IMR-90 (cell line): Measurements from ENCODE around the gene CXADR. TPM values are rescaled to one million over a fixed set of nuclear protein-coding genes. Genes with fewer than 3 reads are reported as not detected.
A peak's percentile ranks its signal among the peaks of the same experiment; 100 is the strongest.

ENCODE experiments used
- ATAC-seq: fragments of 200-7000 bp; cut with Tn5 transposase; 2 replicates; pipeline ENCODE4 v1.9.1; 2020; ENCODE audit warnings: low read depth, mild to moderate bottlenecking, moderate library complexity
- BruUV-seq: library from RNA; stranded (reverse); fragments of 400-500 nt; replicated peaks from 2 replicates; lab custom pipeline; 2021; lab: Mats Ljungman, UMichigan
- CTCF ChIA-PET: fragments of 300-600 bp; formaldehyde crosslinking; extraction: SDS; loops from one replicate; lab custom pipeline; 2021; ENCODE audit warnings: antibody characterized with exemption; lab: Yijun Ruan, JAX
- POLR2A ChIA-PET: fragments of 300-600 bp; sonication (Branson Sonifier 250); formaldehyde crosslinking; loops from one replicate; lab custom pipeline; 2022; ENCODE audit warnings: antibody characterized with exemption; ENCODE audit not compliant: unreplicated experiment; lab: Charles Lee
- DNase-seq: peaks from one replicate; pipeline ENCODE4 v3.0.0; 2013
- H2AFZ ChIP-seq: replicated peaks from 2 replicates; pipeline ENCODE3; 2013; ENCODE audit warnings: low read length, mild to moderate bottlenecking; ENCODE audit not compliant: poor library complexity
- H2AK5ac ChIP-seq: 2 replicates; pipeline ENCODE4 v1.6.1; 2013; ENCODE audit warnings: low read depth, low read length, inconsistent platforms
- H2AK9ac ChIP-seq: replicated peaks from 2 replicates; pipeline ENCODE3; 2013; ENCODE audit warnings: mild to moderate bottlenecking, low read depth, low read length, moderate library complexity; ENCODE audit not compliant: poor library complexity
- H2BK120ac ChIP-seq: 2 replicates; pipeline ENCODE4 v1.6.1; 2013; ENCODE audit warnings: low read depth, low read length, inconsistent platforms
- H2BK15ac ChIP-seq: 3 replicates; pipeline ENCODE4 v1.6.1; 2013; ENCODE audit warnings: low read depth, low read length, inconsistent platforms
- H2BK20ac ChIP-seq: 2 replicates; pipeline ENCODE4 v1.6.1; 2013; ENCODE audit warnings: low read depth, mild to moderate bottlenecking, inconsistent platforms, low read length, moderate library complexity
- H2BK5ac ChIP-seq: 2 replicates; pipeline ENCODE4 v1.6.1; 2013; ENCODE audit warnings: mild to moderate bottlenecking, low read depth, low read length, inconsistent platforms; ENCODE audit not compliant: poor library complexity, severe bottlenecking
- H3K14ac ChIP-seq: replicated peaks from 2 replicates; pipeline ENCODE4 v1.6.1; 2013; ENCODE audit warnings: low read depth, low read length, inconsistent platforms
- H3K18ac ChIP-seq: 2 replicates; pipeline ENCODE4 v1.6.1; 2013; ENCODE audit warnings: low read depth, low read length, control low read depth
- H3K23ac ChIP-seq: 2 replicates; pipeline ENCODE4 v1.6.1; 2013; ENCODE audit warnings: low read depth, low read length, inconsistent platforms
- H3K27ac ChIP-seq: 2 replicates; pipeline ENCODE4 v1.5.1; 2013; ENCODE audit warnings: mild to moderate bottlenecking, control low read depth, low read length; ENCODE audit not compliant: insufficient read depth
- H3K27me3 ChIP-seq: 2 replicates; pipeline ENCODE4 v1.6.1; 2013; ENCODE audit warnings: low read length; ENCODE audit not compliant: control insufficient read depth, insufficient read depth
- H3K36me3 ChIP-seq: 2 replicates; pipeline ENCODE4 v1.6.1; 2013; ENCODE audit warnings: low read length, mixed read lengths; ENCODE audit not compliant: control insufficient read depth, insufficient read depth
- H3K4ac ChIP-seq: 2 replicates; pipeline ENCODE4 v1.6.1; 2013; ENCODE audit warnings: low read depth, low read length, inconsistent platforms
- H3K4me1 ChIP-seq: 2 replicates; pipeline ENCODE4 v1.6.1; 2013; ENCODE audit warnings: low read length, mixed read lengths; ENCODE audit not compliant: control insufficient read depth, insufficient read depth
- H3K4me2 ChIP-seq: 2 replicates; pipeline ENCODE4 v1.6.1; 2013; ENCODE audit warnings: low read depth, mild to moderate bottlenecking, control low read depth, low read length, moderate library complexity
- H3K4me3 ChIP-seq: 2 replicates; pipeline ENCODE4 v1.5.1; 2013; ENCODE audit warnings: low read depth, mild to moderate bottlenecking, control low read depth, low read length, moderate library complexity; ENCODE audit not compliant: insufficient read depth
- H3K56ac ChIP-seq: 2 replicates; pipeline ENCODE4 v1.6.1; 2013; ENCODE audit warnings: low read length, inconsistent platforms; ENCODE audit not compliant: insufficient read depth; ENCODE audit errors: extremely low read depth
- H3K79me1 ChIP-seq, 2 experiments: 2 replicates each; pipeline ENCODE4 v1.6.1; 2013; ENCODE audit warnings: low read length in 2 of 2, inconsistent platforms in 1 of 2, low read depth in 1 of 2
- H3K9ac ChIP-seq: 2 replicates; pipeline ENCODE4 v1.6.1; 2013; ENCODE audit warnings: low read depth, low read length, control low read depth
- H3K9me1 ChIP-seq: 2 replicates; pipeline ENCODE4 v1.6.1; 2013; ENCODE audit warnings: low read length, inconsistent platforms; ENCODE audit not compliant: insufficient read depth
- H3K9me3 ChIP-seq: 2 replicates; pipeline ENCODE4 v1.6.1; 2013; ENCODE audit warnings: low read length; ENCODE audit not compliant: control insufficient read depth, insufficient read depth
- H4K20me1 ChIP-seq: 2 replicates; pipeline ENCODE4 v1.6.1; 2013; ENCODE audit warnings: low read length, inconsistent platforms; ENCODE audit not compliant: insufficient read depth
- H4K5ac ChIP-seq: 2 replicates; pipeline ENCODE4 v1.6.1; 2013; ENCODE audit warnings: mild to moderate bottlenecking, low read depth, low read length, control low read depth
- H4K8ac ChIP-seq, 2 experiments: 2 replicates each; pipeline ENCODE4 v1.6.1; 2013; ENCODE audit warnings: low read depth in 2 of 2, low read length in 2 of 2, control low read depth in 1 of 2, inconsistent platforms in 1 of 2
- H4K91ac ChIP-seq: 2 replicates; pipeline ENCODE4 v1.6.1; 2013; ENCODE audit warnings: low read depth, low read length, inconsistent platforms; ENCODE audit not compliant: insufficient read depth
- CHD1 ChIP-seq: IDR thresholded peaks from 2 replicates; pipeline ENCODE4 v1.6.1; 2012; ENCODE audit warnings: low read depth, low read length, improper control_type of control experiment
- MAFK ChIP-seq: IDR thresholded peaks from 2 replicates; pipeline ENCODE4 v1.6.1; 2012; ENCODE audit warnings: low read depth, low read length, improper control_type of control experiment
- MXI1 ChIP-seq: IDR thresholded peaks from 2 replicates; pipeline ENCODE4 v1.6.1; 2012; ENCODE audit warnings: low read depth, mild to moderate bottlenecking, low read length, moderate library complexity, borderline replicate concordance
- NFE2L2 ChIP-seq: fragments of 150-350 bp; IDR thresholded peaks from 2 replicates; pipeline ENCODE4 v1.6.1; 2016; ENCODE audit warnings: low read depth, mild to moderate bottlenecking, low read length
- POLR2A ChIP-seq: IDR thresholded peaks from 2 replicates; pipeline ENCODE4 v1.6.1; 2012; ENCODE audit warnings: mild to moderate bottlenecking, low read depth, low read length
- WGBS, 2 experiments: methylation state at CpG; one replicate each; pipeline versions ENCODE4 v1.1.5 to v1.1.7; 2013; ENCODE audit warnings: missing lambda C conversion rate in 2 of 2; ENCODE audit not compliant: insufficient read length in 1 of 2; ENCODE audit errors: extremely low coverage in 2 of 2; 5-methylcytosine and 5-hydroxymethylcytosine counted together
- dilution Hi-C: fragments of 300-500 bp; cut with HindIII; formaldehyde crosslinking; loops from one replicate; pipeline ENCODE4 v1.14.3; 2018; ENCODE audit warnings: low sequenced_read_pairs; ENCODE audit not compliant: unreplicated experiment
- in situ Hi-C: fragments of 300-500 bp; cut with MboI; formaldehyde crosslinking; loops from 3 replicates; pipeline ENCODE4 v1.14.3; 2019; ENCODE audit warnings: low sequenced_read_pairs, inconsistent platforms, mixed read lengths
- intact Hi-C: fragments of 100-400 bp; cut with micrococcal nuclease; formaldehyde crosslinking; loops from 2 replicates; pipeline ENCODE4 v1.10.0; 2022
- polyA plus RNA-seq, 3 experiments: library from polyadenylated mRNA; depleted of rRNA; stranded (reverse); fragments of >200 nt; gene quantifications; 2 replicates each; pipeline ENCODE4 v1.2.3, GENCODE V29; 2012; ENCODE audit warnings: low replicate concordance in 1 of 3
- total RNA-seq: library from RNA; depleted of rRNA; stranded (reverse); fragments of >200 nt; gene quantifications from 2 replicates; pipeline ENCODE4 v1.2.3, GENCODE V29; 2012

The CXADR gene
- total and polyA plus RNA-seq, 2 of the 4 experiments (the other 2 are of a cell fraction): 0.21 to 1.1 TPM

DNA sequence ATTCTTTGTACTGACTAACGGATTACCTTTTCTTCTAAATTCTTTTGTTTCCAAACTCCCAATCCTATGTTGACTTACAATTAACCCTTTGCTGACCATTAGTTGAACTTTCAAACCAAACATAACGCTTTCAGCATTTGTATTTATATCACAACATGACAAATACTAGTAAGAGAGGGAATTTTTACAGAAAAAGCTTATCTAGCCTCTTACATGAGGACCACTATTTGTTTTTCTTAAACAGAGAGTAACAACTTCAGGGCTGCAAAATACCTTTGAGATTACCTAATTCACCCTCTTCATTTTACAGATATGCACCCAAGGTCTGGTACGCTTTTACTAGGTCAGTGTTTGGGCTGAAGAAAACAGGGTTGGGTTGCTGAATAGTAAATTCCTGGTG is 45.0 kb upstream of the CXADR start:
- POLR2A ChIA-PET: no interaction called here
- dilution Hi-C loops (no loop called here), intact Hi-C loops (loop anchor here (10.0 kb wide), 1 partner anchor 137 kb away; no protein-coding TSS in a partner anchor), in situ Hi-C loops (loop anchor here (25.0 kb wide), 2 partner anchors 369 to 906 kb away; no protein-coding TSS in a partner anchor)
- no peak overlapping the region for H3K9ac ChIP-seq
- H2BK20ac ChIP-seq: no peak overlapping the region
- no peak overlapping the region for H3K23ac ChIP-seq
- H3K27ac ChIP-seq: no peak overlapping the region
- WGBS, 2 experiments: no CpG with 5 or more reads among the region's 3 CpGs
- TF ChIP-seq NFE2L2 (no peak), CHD1 (no peak), POLR2A (no peak), MXI1 (no peak), MAFK (no peak)
- H3K18ac ChIP-seq: no peak overlapping the region
- H3K4me3 ChIP-seq: no peak overlapping the region
- H2BK15ac ChIP-seq: no peak overlapping the region
- no peak overlapping the region for H2AK5ac ChIP-seq
- H2BK5ac ChIP-seq: no peak overlapping the region
- H4K5ac ChIP-seq: no peak overlapping the region
- H4K91ac ChIP-seq: no peak overlapping the region
- CTCF ChIA-PET: no interaction called here
- H3K14ac ChIP-seq: no peak overlapping the region
- H3K4ac ChIP-seq: no peak overlapping the region
- no peaks in the 10 kb centered on the region for H3K79me1 ChIP-seq
- H3K4me2 ChIP-seq: 0 out of 2 replicates have a peak overlapping the region, but pooled peaks have one; percentile 2
- H3K27me3 ChIP-seq: no peaks in the 10 kb centered on the region
- no peak overlapping the region for H3K56ac ChIP-seq
- BruUV-seq: no TSS peak
- ATAC-seq (peak; percentile 25; the same call in 1 of the 2 replicates), DNase-seq (peak; percentile 56)
- H3K9me1 ChIP-seq: no peaks in the 10 kb centered on the region
- peaks cover 4% of the 10 kb centered on the region; the same call in 1 of the 2 replicates for H3K4me1 ChIP-seq
- no peak overlapping the region for H4K8ac ChIP-seq
- no peak overlapping the region for H2BK120ac ChIP-seq
- no peaks in the 10 kb centered on the region for H3K36me3 ChIP-seq
- no peaks in the 10 kb centered on the region for H4K20me1 ChIP-seq
- no peaks in the 10 kb centered on the region for H3K9me3 ChIP-seq
- no peak overlapping the region for H2AFZ ChIP-seq
- H2AK9ac ChIP-seq: no peak overlapping the region
